Mucosa of stomach (tissue), 1 donor: ENCODE results near the gene CLSTN2.

Source experiments
- H3K27me3 ChIP-seq: one replicate; pipeline ENCODE4 v1.7.0; 2013; ENCODE audit warnings: mild to moderate bottlenecking, low read length; ENCODE audit not compliant: control insufficient read depth, insufficient read depth
- H3K36me3 ChIP-seq: one replicate; pipeline ENCODE4 v1.7.0; 2013; ENCODE audit warnings: low read length; ENCODE audit not compliant: control insufficient read depth, insufficient read depth
- H3K4me1 ChIP-seq: one replicate; pipeline ENCODE4 v1.7.0; 2013; ENCODE audit warnings: mild to moderate bottlenecking, low read length; ENCODE audit not compliant: control insufficient read depth, insufficient read depth
- H3K4me3 ChIP-seq: one replicate; pipeline ENCODE4 v1.7.0; 2013; ENCODE audit warnings: low read length
- H3K9ac ChIP-seq: one replicate; pipeline ENCODE4 v1.7.0; 2013; ENCODE audit warnings: mild to moderate bottlenecking, low read length, moderate library complexity
- H3K9me3 ChIP-seq: one replicate; pipeline ENCODE4 v1.7.0; 2013; ENCODE audit warnings: mild to moderate bottlenecking, low read length, moderate library complexity; ENCODE audit not compliant: control insufficient read depth
- donor health status: Pancreatic carcinoma.

CLSTN2 gene

DNA sequence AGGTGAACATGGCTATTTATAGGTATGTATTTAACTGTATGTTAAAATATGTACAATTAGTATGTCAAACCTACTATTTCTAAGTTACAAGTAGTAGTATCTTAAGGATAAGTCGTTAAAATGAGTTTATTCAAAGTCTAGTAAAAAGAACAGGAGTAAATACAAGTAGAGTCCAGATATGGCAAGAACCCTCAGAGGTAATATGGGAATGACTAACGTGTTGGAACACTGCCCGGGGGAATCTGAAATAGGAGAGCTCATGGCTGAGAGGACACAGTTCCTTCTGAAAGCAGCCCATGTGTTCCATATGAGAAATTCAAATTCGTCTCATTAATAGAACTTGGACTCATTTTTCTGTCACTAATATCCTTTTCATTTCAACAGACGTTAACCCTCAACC, 158.8 kb downstream of the CLSTN2 start:
- H3K4me3 ChIP-seq, result no peak overlapping the region
- H3K9ac ChIP-seq, result no peak overlapping the region
- H3K4me1 ChIP-seq, result no peaks in the 10 kb centered on the region
- H3K9me3 ChIP-seq, result no peaks in the 10 kb centered on the region
- H3K27me3 ChIP-seq, result no peaks in the 10 kb centered on the region
- no peaks in the 10 kb centered on the region for H3K36me3 ChIP-seq

DNA sequence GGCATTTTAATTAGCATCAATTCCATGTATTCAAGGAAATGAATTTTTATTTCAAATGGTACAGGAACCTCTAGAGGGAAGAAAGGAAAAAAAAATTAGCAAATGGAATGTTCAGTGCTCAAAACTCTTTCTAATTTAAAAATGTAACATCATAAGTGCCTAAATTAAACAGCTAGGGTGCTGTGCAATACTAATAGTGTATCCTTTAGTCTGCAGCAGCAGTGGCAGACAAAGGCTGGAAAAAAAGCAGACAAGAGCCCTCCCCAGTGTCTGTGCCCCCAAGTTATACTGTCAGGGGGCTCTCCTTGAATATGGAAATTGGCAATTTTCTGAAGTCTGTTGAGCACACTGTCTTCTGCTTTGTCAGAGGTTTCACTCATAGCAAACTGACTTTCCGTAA, 159.5 kb downstream of the CLSTN2 start:
- no peak overlapping the region for H3K9ac ChIP-seq
- no peak overlapping the region for H3K4me3 ChIP-seq
- H3K36me3 ChIP-seq, result no peaks in the 10 kb centered on the region
- H3K4me1 ChIP-seq, result no peaks in the 10 kb centered on the region
- H3K27me3 ChIP-seq, result no peaks in the 10 kb centered on the region
- no peaks in the 10 kb centered on the region for H3K9me3 ChIP-seq

GRCh38 chr3:140096037-140096436, 161.1 kb downstream of the CLSTN2 start:
- Histone ChIP-seq H3K36me3 (no peaks in the 10 kb centered on the region), H3K4me3 (no peak overlapping the region), H3K4me1 (no peaks in the 10 kb centered on the region), H3K9me3 (no peaks in the 10 kb centered on the region), H3K9ac (no peak overlapping the region), H3K27me3 (no peaks in the 10 kb centered on the region)

GRCh38 chr3:140097874-140098635, 163.1 kb downstream of the CLSTN2 start:
- Histone ChIP-seq H3K9me3 (no peaks in the 10 kb centered on the region), H3K4me3 (no peak overlapping the region), H3K36me3 (no peaks in the 10 kb centered on the region), H3K9ac (no peak overlapping the region), H3K27me3 (no peaks in the 10 kb centered on the region), H3K4me1 (no peaks in the 10 kb centered on the region)

GRCh38 chr3:140100479-140100878, 165.5 kb downstream of the CLSTN2 start:
- H3K9me3 ChIP-seq, result no peaks in the 10 kb centered on the region
- H3K4me3 ChIP-seq, result no peak overlapping the region
- no peak overlapping the region for H3K9ac ChIP-seq
- H3K36me3 ChIP-seq, result no peaks in the 10 kb centered on the region
- no peaks in the 10 kb centered on the region for H3K4me1 ChIP-seq
- H3K27me3 ChIP-seq, result no peaks in the 10 kb centered on the region

GRCh38 chr3:140103166-140103565, 168.2 kb downstream of the CLSTN2 start:
- Histone ChIP-seq H3K36me3 (no peaks in the 10 kb centered on the region), H3K4me3 (no peak overlapping the region), H3K27me3 (no peaks in the 10 kb centered on the region), H3K9me3 (no peaks in the 10 kb centered on the region), H3K9ac (no peak overlapping the region), H3K4me1 (no peaks in the 10 kb centered on the region)

DNA sequence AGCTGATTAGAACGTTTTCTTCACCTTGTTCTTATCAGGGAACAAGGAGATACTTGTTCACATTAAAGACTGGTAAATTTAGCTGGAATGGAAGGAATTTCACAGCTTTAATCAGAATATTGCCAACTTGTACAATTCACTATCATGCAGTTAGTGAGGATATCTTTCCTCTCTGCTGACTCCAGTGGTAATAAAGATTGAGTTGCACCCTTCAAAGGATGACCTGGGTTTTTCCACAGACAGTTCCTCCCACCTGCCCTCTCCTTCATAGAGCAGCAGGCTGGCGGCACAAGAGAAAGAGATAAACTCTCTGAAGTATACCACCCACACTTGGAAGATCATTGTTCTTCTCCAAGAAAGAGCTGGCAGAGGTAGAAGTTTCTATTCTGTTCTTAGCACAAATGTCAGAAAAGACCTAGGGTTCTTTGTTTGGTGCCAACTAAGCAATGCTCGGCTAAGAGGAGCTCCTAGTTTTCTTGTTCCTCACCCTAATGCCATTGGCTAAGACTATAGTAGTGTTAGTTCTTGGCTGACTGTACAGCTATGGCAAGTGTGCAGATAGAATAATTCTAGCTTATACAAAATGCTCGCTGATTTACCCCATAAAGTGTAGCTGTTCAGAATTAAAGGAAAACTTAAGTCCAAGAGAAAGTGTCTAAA, 169.1 kb downstream of the CLSTN2 start:
- H3K9ac ChIP-seq, result no peak overlapping the region
- H3K9me3 ChIP-seq, result no peaks in the 10 kb centered on the region
- no peaks in the 10 kb centered on the region for H3K36me3 ChIP-seq
- no peaks in the 10 kb centered on the region for H3K4me1 ChIP-seq
- no peak overlapping the region for H3K4me3 ChIP-seq
- no peaks in the 10 kb centered on the region for H3K27me3 ChIP-seq

- no peaks in the 10 kb centered on the region for H3K4me1 ChIP-seq
- H3K36me3 ChIP-seq, result no peaks in the 10 kb centered on the region
- no peaks in the 10 kb centered on the region for H3K27me3 ChIP-seq
- no peak overlapping the region for H3K4me3 ChIP-seq
- H3K9ac ChIP-seq, result no peak overlapping the region
- H3K9me3 ChIP-seq, result no peaks in the 10 kb centered on the region
Observed at GRCh38 chr3:140113996-140114788, 179.2 kb downstream of the CLSTN2 start.

- H3K36me3 ChIP-seq, result no peaks in the 10 kb centered on the region
- H3K9ac ChIP-seq, result no peak overlapping the region
- no peaks in the 10 kb centered on the region for H3K9me3 ChIP-seq
- no peaks in the 10 kb centered on the region for H3K27me3 ChIP-seq
- H3K4me1 ChIP-seq, result no peaks in the 10 kb centered on the region
- H3K4me3 ChIP-seq, result no peak overlapping the region
Observed at GRCh38 chr3:140114789-140115080, 179.8 kb downstream of the CLSTN2 start.

DNA sequence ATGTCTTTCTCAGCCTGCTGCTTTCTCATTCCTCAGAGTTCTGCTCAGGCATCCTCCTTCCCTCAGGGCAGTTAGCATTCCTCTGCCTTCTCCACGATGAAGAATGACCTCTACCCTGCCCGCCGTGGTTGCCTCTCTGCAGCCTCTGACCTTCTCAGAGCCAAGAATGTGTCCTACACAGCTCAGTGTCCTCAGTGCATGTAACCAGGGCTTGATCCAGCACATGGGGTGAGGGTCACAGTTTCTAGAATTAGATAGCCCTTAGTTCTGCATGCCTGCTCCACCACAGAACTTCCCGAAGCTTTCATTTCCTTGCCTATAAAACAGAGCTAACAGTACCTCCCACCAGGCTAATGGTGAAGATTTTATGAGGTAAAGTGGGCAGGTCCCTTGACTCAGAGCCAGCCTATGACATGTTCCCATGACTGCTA, 182.1 kb downstream of the CLSTN2 start:
- H3K36me3 ChIP-seq, result no peaks in the 10 kb centered on the region
- no peak overlapping the region for H3K4me3 ChIP-seq
- no peak overlapping the region for H3K9ac ChIP-seq
- H3K27me3 ChIP-seq, result no peaks in the 10 kb centered on the region
- no peaks in the 10 kb centered on the region for H3K4me1 ChIP-seq
- H3K9me3 ChIP-seq, result no peaks in the 10 kb centered on the region

GRCh38 chr3:140122183-140122582, 187.2 kb downstream of the CLSTN2 start:
- Histone ChIP-seq H3K27me3 (no peaks in the 10 kb centered on the region), H3K9me3 (no peaks in the 10 kb centered on the region), H3K4me1 (no peaks in the 10 kb centered on the region), H3K36me3 (no peaks in the 10 kb centered on the region), H3K9ac (no peak overlapping the region), H3K4me3 (no peak overlapping the region)

GRCh38 chr3:140128217-140128616, 193.2 kb downstream of the CLSTN2 start:
- Histone ChIP-seq H3K4me1 (no peaks in the 10 kb centered on the region), H3K27me3 (no peaks in the 10 kb centered on the region), H3K9ac (no peak overlapping the region), H3K36me3 (no peaks in the 10 kb centered on the region), H3K9me3 (no peaks in the 10 kb centered on the region), H3K4me3 (no peak overlapping the region)
